GM12878 (cell line): Measurements from ENCODE around the gene ABCB8. TPM values are rescaled to one million over a fixed set of nuclear protein-coding genes. Genes with fewer than 3 reads are reported as not detected.

Experiments
- BACH1 ChIP-seq: fragments of 450-650 bp; IDR thresholded peaks from 2 replicates; pipeline ENCODE4 v1.6.1; 2017; ENCODE audit warnings: mild to moderate bottlenecking, borderline replicate concordance
- BHLHE40 ChIP-seq, 2 experiments: fragments of 450-650 bp in 1 of 2; IDR thresholded peaks; 2 replicates each; pipeline ENCODE4 v1.6.1; 2011 to 2017; ENCODE audit warnings: low read depth in 2 of 2, borderline replicate concordance in 1 of 2, improper control_type of control experiment in 1 of 2, low read length in 1 of 2, mild to moderate bottlenecking in 1 of 2
- BMI1 ChIP-seq: fragments of 450-650 bp; IDR thresholded peaks from 2 replicates; pipeline ENCODE4 v1.6.1; 2016; ENCODE audit warnings: mild to moderate bottlenecking, moderate library complexity, borderline replicate concordance
- BRCA1 ChIP-seq: IDR thresholded peaks from 2 replicates; pipeline ENCODE4 v1.6.1; 2011; ENCODE audit warnings: low read depth, low read length, improper control_type of control experiment
- CBFB ChIP-seq: IDR thresholded peaks from 2 replicates; pipeline ENCODE4 v1.6.1; 2016; ENCODE audit warnings: antibody characterized with exemption, low read depth
- CREM ChIP-seq: IDR thresholded peaks from 2 replicates; pipeline ENCODE4 v1.6.1; 2014; ENCODE audit warnings: antibody characterized with exemption, low read depth
- FOS ChIP-seq: IDR thresholded peaks from 3 replicates; pipeline ENCODE4 v1.6.1; 2011; ENCODE audit warnings: borderline replicate concordance; ENCODE audit not compliant: insufficient read length; ENCODE audit errors: extremely low read depth
- FOXM1 ChIP-seq: IDR thresholded peaks from 2 replicates; pipeline ENCODE4 v1.6.1; 2012; ENCODE audit warnings: low read depth, mild to moderate bottlenecking, inconsistent platforms, low read length, moderate library complexity
- HDAC2 ChIP-seq: fragments of 200-600 bp; sonication (generic); IDR thresholded peaks from 2 replicates; pipeline ENCODE4 v1.6.1; 2017
- IRF4 ChIP-seq: IDR thresholded peaks from 2 replicates; pipeline ENCODE4 v1.6.1; 2011; ENCODE audit warnings: low read depth, low read length
- MEF2B ChIP-seq: fragments of 450-650 bp; IDR thresholded peaks from 2 replicates; pipeline ENCODE4 v1.6.1; 2018; ENCODE audit warnings: mild to moderate bottlenecking, moderate library complexity; ENCODE audit not compliant: partially characterized antibody, poor library complexity, severe bottlenecking
- MXI1 ChIP-seq: fragments of 150-350 bp; IDR thresholded peaks from 2 replicates; pipeline ENCODE4 v1.6.1; 2011; ENCODE audit warnings: low read depth, mild to moderate bottlenecking, inconsistent platforms, low read length, improper control_type of control experiment
- POLR2AphosphoS2 ChIP-seq: IDR thresholded peaks from 2 replicates; pipeline ENCODE4 v1.6.1; 2011; ENCODE audit warnings: low read depth, mild to moderate bottlenecking, low read length, improper control_type of control experiment, moderate library complexity
- POLR2AphosphoS5 ChIP-seq: IDR thresholded peaks from 2 replicates; pipeline ENCODE4 v1.6.1; 2011; ENCODE audit warnings: mild to moderate bottlenecking, low read length, inconsistent platforms
- SIN3A ChIP-seq: IDR thresholded peaks from 2 replicates; pipeline ENCODE4 v1.6.1; 2012; ENCODE audit warnings: low read depth, low read length, improper control_type of control experiment
- SPI1 ChIP-seq: IDR thresholded peaks from 2 replicates; pipeline ENCODE4 v1.6.1; 2011; ENCODE audit warnings: low read depth, mild to moderate bottlenecking, low read length, moderate library complexity, borderline replicate concordance; ENCODE audit not compliant: insufficient read depth
- SREBF1 ChIP-seq: IDR thresholded peaks from 2 replicates; pipeline ENCODE4 v1.6.1; 2012; ENCODE audit warnings: mild to moderate bottlenecking, low read length
- STAT1 ChIP-seq: fragments of 450-650 bp; conservative IDR thresholded peaks from 2 replicates; pipeline ENCODE4 v1.6.1; 2014; ENCODE audit warnings: antibody characterized with exemption, mild to moderate bottlenecking
- SUZ12 ChIP-seq: fragments of 200-600 bp; sonication (generic); IDR thresholded peaks from one replicate; pipeline ENCODE4 v1.6.1; 2018; ENCODE audit warnings: antibody characterized with exemption, mild to moderate bottlenecking; ENCODE audit not compliant: unreplicated experiment
- TARDBP ChIP-seq: IDR thresholded peaks from 2 replicates; pipeline ENCODE4 v1.6.1; 2016; ENCODE audit warnings: borderline replicate concordance
- ZNF217 ChIP-seq: fragments of 450-650 bp; IDR thresholded peaks from 2 replicates; pipeline ENCODE4 v1.6.1; 2017; ENCODE audit warnings: antibody characterized with exemption, mild to moderate bottlenecking
- ZNF384 ChIP-seq: IDR thresholded peaks from 2 replicates; pipeline ENCODE4 v1.6.1; 2012; ENCODE audit warnings: low read depth, mild to moderate bottlenecking, low read length, improper control_type of control experiment, borderline replicate concordance
- polyA plus RNA-seq, 11 experiments: library from polyadenylated mRNA; depleted of rRNA in 4 of 11; unstranded in 6 of 11; stranded (reverse) in 5 of 11; fragments of >200 nt; fragmentation: Nextera tagmentation in 4 of 11; fragmentation: Illumina TruSeq in 1 of 11; extraction: Ambion mirVana in 4 of 11; extraction: Trizol in 1 of 11; gene quantifications; 1 replicate in 1 of 11; 2 replicates in 10 of 11; pipeline versions ENCODE4 v1.2.1 to v1.2.3, GENCODE V29; 2011 to 2016; ENCODE audit warnings: inconsistent platforms in 2 of 11, missing spikeins in 2 of 11, low read depth in 1 of 11
- total RNA-seq, 4 experiments: library from RNA; depleted of rRNA in 3 of 4; stranded (reverse); fragments of >200 nt in 3 of 4; fragmentation: Illumina TruSeq in 1 of 4; extraction: Trizol in 1 of 4; gene quantifications; 2 replicates each; pipeline versions ENCODE4 v1.2.1 to v1.2.3, GENCODE V29; 2013 to 2021
- TF ChIP-seq, protein P1 (sequence below), 3 experiments: IDR thresholded peaks in 2 of 3; conservative IDR thresholded peaks in 1 of 3; 2 replicates each; pipeline ENCODE4 v1.5.1; 2011; ENCODE audit warnings: low read depth in 3 of 3, low read length in 3 of 3, mild to moderate bottlenecking in 3 of 3, control low read depth in 2 of 3, moderate library complexity in 2 of 3, inconsistent platforms in 1 of 3, mixed read lengths in 1 of 3; ENCODE audit not compliant: control insufficient read depth in 2 of 3, insufficient read depth in 1 of 3; ENCODE audit errors: extremely low read depth in 1 of 3
- TF ChIP-seq, protein P2 (sequence below): fragments of 450-650 bp; formaldehyde crosslinking; IDR thresholded peaks from 2 replicates; pipeline ENCODE4 v1.4.0; 2020; ENCODE audit warnings: mild to moderate bottlenecking, moderate library complexity
- TF ChIP-seq, protein P3 (sequence below): IDR thresholded peaks from 2 replicates; pipeline ENCODE4 v1.6.1; 2012; ENCODE audit warnings: low read depth, low read length, improper control_type of control experiment

ABCB8 gene
- total and polyA plus RNA-seq, 10 of the 15 experiments (the other 5 are each of a cell fraction or from before 2014, with no cell fraction given), result 0.77 to 34.8 (median 18.9) TPM

DNA sequence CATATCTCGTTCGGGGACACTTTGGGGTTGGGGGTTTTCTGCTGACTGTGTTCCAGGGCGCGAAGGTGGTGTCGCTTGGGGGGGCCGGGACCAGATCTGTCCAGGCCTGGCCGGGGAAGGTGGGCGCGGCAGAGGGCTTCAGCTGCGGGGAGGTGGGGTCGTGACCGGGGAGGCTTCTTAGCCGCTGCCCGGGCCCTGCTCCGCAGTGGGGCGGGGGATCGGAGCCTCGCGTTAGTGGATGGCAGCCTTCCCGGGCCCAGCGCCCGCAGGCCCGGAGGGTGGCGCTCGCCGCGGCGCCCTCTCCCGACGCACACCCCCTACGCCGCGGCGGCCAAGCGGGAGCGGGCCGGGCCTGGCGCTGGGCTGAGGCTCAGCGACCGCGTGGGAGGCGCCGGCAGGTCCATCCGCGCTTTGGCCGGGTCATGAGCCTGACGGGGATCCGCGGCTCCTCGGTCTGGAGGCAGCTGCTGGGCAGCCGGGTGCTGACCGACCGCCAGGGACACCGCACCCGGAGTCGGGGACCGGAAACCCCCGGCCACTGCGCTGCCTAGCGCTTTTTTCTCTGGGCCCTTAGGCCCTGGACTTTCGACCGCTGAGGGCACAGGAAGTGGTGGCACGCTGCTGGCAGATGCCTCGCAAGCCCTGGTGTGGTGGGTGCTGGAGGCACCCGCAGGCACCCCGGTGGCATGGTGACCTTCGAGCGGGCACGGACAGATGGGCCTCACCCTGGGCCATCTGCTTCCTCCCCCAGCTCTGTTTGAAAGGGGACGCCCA is 59.2 kb downstream of the ABCB8 start (continued):
- TF ChIP-seq SIN3A (peak; percentile 53), SREBF1 (no peak), FOXM1 (no peak), CBFB (no peak), SPI1 (no peak), ZNF384 (no peak), MXI1 (no peak; the same call in 1 of the 2 replicates), MEF2B (no peak), POLR2AphosphoS2 (no peak), BMI1 (no peak), POLR2AphosphoS5 (no peak), BACH1 (peak; percentile 67), SUZ12 (no peak), FOS (no peak), ZNF217 (no peak; the same call in 1 of the 2 replicates), BRCA1 (no peak), IRF4 (0 out of 2 replicates have a peak, but pooled peaks have one; percentile 8), HDAC2 (no peak), CREM (peak; percentile 37; the same call in 1 of the 2 replicates), TARDBP (no peak), BHLHE40 (IDR thresholded peaks at IDR 0.05; ENCODE audit: borderline replicate concordance in 1 of 2, low read depth in 2 of 2, low read length in 1 of 2) (peak in 1 of 2 experiments; percentile 69; a peak in 2 of 4 replicates), STAT1 (no peak)
- TF ChIP-seq, protein P1, sequence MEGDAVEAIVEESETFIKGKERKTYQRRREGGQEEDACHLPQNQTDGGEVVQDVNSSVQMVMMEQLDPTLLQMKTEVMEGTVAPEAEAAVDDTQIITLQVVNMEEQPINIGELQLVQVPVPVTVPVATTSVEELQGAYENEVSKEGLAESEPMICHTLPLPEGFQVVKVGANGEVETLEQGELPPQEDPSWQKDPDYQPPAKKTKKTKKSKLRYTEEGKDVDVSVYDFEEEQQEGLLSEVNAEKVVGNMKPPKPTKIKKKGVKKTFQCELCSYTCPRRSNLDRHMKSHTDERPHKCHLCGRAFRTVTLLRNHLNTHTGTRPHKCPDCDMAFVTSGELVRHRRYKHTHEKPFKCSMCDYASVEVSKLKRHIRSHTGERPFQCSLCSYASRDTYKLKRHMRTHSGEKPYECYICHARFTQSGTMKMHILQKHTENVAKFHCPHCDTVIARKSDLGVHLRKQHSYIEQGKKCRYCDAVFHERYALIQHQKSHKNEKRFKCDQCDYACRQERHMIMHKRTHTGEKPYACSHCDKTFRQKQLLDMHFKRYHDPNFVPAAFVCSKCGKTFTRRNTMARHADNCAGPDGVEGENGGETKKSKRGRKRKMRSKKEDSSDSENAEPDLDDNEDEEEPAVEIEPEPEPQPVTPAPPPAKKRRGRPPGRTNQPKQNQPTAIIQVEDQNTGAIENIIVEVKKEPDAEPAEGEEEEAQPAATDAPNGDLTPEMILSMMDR (IDR thresholded peaks at IDR 0.05 in 2 of 3, conservative IDR thresholded peaks at IDR 0.05 in 1 of 3; ENCODE audit: control insufficient read depth in 2 of 3, extremely low read depth in 1 of 3, insufficient read depth in 1 of 3, low read depth in 3 of 3, low read length in 3 of 3), result peak in 2 of 3 experiments; percentile 32 to 48; a peak in 3 of 6 replicates
- TF ChIP-seq, protein P2, sequence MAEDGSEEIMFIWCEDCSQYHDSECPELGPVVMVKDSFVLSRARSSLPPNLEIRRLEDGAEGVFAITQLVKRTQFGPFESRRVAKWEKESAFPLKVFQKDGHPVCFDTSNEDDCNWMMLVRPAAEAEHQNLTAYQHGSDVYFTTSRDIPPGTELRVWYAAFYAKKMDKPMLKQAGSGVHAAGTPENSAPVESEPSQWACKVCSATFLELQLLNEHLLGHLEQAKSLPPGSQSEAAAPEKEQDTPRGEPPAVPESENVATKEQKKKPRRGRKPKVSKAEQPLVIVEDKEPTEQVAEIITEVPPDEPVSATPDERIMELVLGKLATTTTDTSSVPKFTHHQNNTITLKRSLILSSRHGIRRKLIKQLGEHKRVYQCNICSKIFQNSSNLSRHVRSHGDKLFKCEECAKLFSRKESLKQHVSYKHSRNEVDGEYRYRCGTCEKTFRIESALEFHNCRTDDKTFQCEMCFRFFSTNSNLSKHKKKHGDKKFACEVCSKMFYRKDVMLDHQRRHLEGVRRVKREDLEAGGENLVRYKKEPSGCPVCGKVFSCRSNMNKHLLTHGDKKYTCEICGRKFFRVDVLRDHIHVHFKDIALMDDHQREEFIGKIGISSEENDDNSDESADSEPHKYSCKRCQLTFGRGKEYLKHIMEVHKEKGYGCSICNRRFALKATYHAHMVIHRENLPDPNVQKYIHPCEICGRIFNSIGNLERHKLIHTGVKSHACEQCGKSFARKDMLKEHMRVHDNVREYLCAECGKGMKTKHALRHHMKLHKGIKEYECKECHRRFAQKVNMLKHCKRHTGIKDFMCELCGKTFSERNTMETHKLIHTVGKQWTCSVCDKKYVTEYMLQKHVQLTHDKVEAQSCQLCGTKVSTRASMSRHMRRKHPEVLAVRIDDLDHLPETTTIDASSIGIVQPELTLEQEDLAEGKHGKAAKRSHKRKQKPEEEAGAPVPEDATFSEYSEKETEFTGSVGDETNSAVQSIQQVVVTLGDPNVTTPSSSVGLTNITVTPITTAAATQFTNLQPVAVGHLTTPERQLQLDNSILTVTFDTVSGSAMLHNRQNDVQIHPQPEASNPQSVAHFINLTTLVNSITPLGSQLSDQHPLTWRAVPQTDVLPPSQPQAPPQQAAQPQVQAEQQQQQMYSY (CRISPR knock-in tag), result no peak
- TF ChIP-seq, protein P3, sequence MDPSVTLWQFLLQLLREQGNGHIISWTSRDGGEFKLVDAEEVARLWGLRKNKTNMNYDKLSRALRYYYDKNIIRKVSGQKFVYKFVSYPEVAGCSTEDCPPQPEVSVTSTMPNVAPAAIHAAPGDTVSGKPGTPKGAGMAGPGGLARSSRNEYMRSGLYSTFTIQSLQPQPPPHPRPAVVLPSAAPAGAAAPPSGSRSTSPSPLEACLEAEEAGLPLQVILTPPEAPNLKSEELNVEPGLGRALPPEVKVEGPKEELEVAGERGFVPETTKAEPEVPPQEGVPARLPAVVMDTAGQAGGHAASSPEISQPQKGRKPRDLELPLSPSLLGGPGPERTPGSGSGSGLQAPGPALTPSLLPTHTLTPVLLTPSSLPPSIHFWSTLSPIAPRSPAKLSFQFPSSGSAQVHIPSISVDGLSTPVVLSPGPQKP, result no peak
